H9 (cell line): ENCODE measurements around the gene C11orf91. TPM values are rescaled to one million over a fixed set of nuclear protein-coding genes. Genes with fewer than 3 reads are reported as not detected.

Experiments used
- DNase-seq: peaks from one replicate; pipeline ENCODE4 v3.0.0-alpha.2; 2017
- H2AFZ ChIP-seq: one replicate; pipeline ENCODE4 v1.6.1; 2013; ENCODE audit warnings: mild to moderate bottlenecking, low read length, control low read depth, moderate library complexity
- H2AK5ac ChIP-seq: 2 replicates; pipeline ENCODE4 v1.6.1; 2013; ENCODE audit warnings: low read length, control low read depth, mixed read lengths; ENCODE audit not compliant: insufficient read length
- H2BK120ac ChIP-seq: one replicate; pipeline ENCODE4 v1.6.1; 2013; ENCODE audit warnings: low read depth, mild to moderate bottlenecking, low read length, control low read depth, inconsistent platforms; ENCODE audit not compliant: poor library complexity, severe bottlenecking
- H2BK12ac ChIP-seq: 2 replicates; pipeline ENCODE4 v1.6.1; 2013; ENCODE audit warnings: low read length, control low read depth, mixed read lengths, low read depth; ENCODE audit not compliant: insufficient read length
- H2BK15ac ChIP-seq: 2 replicates; pipeline ENCODE4 v1.6.1; 2013; ENCODE audit warnings: low read depth, low read length, control low read depth
- H2BK20ac ChIP-seq: one replicate; pipeline ENCODE4 v1.6.1; 2013; ENCODE audit warnings: low read depth, mild to moderate bottlenecking, low read length, control low read depth, inconsistent platforms; ENCODE audit not compliant: poor library complexity, severe bottlenecking
- H2BK5ac ChIP-seq: 2 replicates; pipeline ENCODE4 v1.6.1; 2013; ENCODE audit warnings: low read length, control low read depth, mixed read lengths; ENCODE audit not compliant: insufficient read length
- H3K14ac ChIP-seq: 2 replicates; pipeline ENCODE4 v1.6.1; 2013; ENCODE audit warnings: low read length, control low read depth; ENCODE audit not compliant: insufficient read depth
- H3K18ac ChIP-seq: 2 replicates; pipeline ENCODE4 v1.6.1; 2013; ENCODE audit warnings: low read depth, mild to moderate bottlenecking, mixed read lengths, low read length, control low read depth; ENCODE audit not compliant: insufficient read length
- H3K23ac ChIP-seq: 2 replicates; pipeline ENCODE4 v1.6.1; 2013; ENCODE audit warnings: low read length, control low read depth, mixed read lengths, low read depth; ENCODE audit not compliant: insufficient read length
- H3K23me2 ChIP-seq: 2 replicates; pipeline ENCODE4 v1.6.1; 2013; ENCODE audit warnings: low read depth, mild to moderate bottlenecking, mixed read lengths, low read length, control low read depth; ENCODE audit not compliant: insufficient read length, poor library complexity, severe bottlenecking
- H3K27ac ChIP-seq: 2 replicates; pipeline ENCODE4 v1.5.1; 2013; ENCODE audit warnings: low read length, control low read depth, mixed read lengths, low read depth; ENCODE audit not compliant: insufficient read length
- H3K27me3 ChIP-seq: 2 replicates; pipeline ENCODE4 v1.6.1; 2013; ENCODE audit warnings: low read length, control low read depth, inconsistent platforms; ENCODE audit not compliant: insufficient read depth
- H3K4ac ChIP-seq: 2 replicates; pipeline ENCODE4 v1.6.1; 2013; ENCODE audit warnings: low read depth, mild to moderate bottlenecking, control low read depth, inconsistent platforms, low read length, moderate library complexity
- H3K4me1 ChIP-seq: 2 replicates; pipeline ENCODE4 v1.6.1; 2013; ENCODE audit warnings: low read length, control low read depth, inconsistent platforms; ENCODE audit not compliant: insufficient read depth
- H3K4me2 ChIP-seq: 2 replicates; pipeline ENCODE4 v1.6.1; 2013; ENCODE audit warnings: low read length, control low read depth, mixed read lengths; ENCODE audit not compliant: insufficient read length, insufficient read depth
- H3K56ac ChIP-seq: 2 replicates; pipeline ENCODE4 v1.6.1; 2013; ENCODE audit warnings: low read depth, mild to moderate bottlenecking, mixed read lengths, low read length, control low read depth; ENCODE audit not compliant: insufficient read length
- H3K79me1 ChIP-seq: 2 replicates; pipeline ENCODE4 v1.6.1; 2013; ENCODE audit warnings: low read depth, mild to moderate bottlenecking, moderate library complexity, low read length, control low read depth, inconsistent platforms; ENCODE audit not compliant: insufficient read depth, poor library complexity, severe bottlenecking
- H3K79me2 ChIP-seq: 2 replicates; pipeline ENCODE4 v1.6.1; 2013; ENCODE audit warnings: low read length, control low read depth, inconsistent platforms; ENCODE audit not compliant: insufficient read depth
- H3K9ac ChIP-seq: 2 replicates; pipeline ENCODE4 v1.6.1; 2013; ENCODE audit warnings: low read length, control low read depth, mixed read lengths; ENCODE audit not compliant: insufficient read length; ENCODE audit errors: extremely low read depth
- H3K9me3 ChIP-seq: one replicate; pipeline ENCODE4 v1.6.1; 2013; ENCODE audit warnings: low read depth, low read length, inconsistent platforms; ENCODE audit not compliant: control insufficient read depth
- H3T11ph ChIP-seq: one replicate; pipeline ENCODE4 v1.6.1; 2013; ENCODE audit warnings: mild to moderate bottlenecking, low read length, control low read depth, inconsistent platforms
- H4K20me1 ChIP-seq: one replicate; pipeline ENCODE4 v1.6.1; 2013; ENCODE audit not compliant: control insufficient read depth, insufficient read length, insufficient read depth
- H4K5ac ChIP-seq: 2 replicates; pipeline ENCODE4 v1.6.1; 2013; ENCODE audit warnings: low read depth, mild to moderate bottlenecking, mixed read lengths, low read length, control low read depth; ENCODE audit not compliant: insufficient read length
- H4K8ac ChIP-seq: replicated peaks from 2 replicates; pipeline ENCODE4 v1.6.1; 2013; ENCODE audit warnings: low read length, control low read depth, mixed read lengths, low read depth; ENCODE audit not compliant: insufficient read length
- H4K91ac ChIP-seq: 2 replicates; pipeline ENCODE4 v1.6.1; 2013; ENCODE audit warnings: low read depth, mild to moderate bottlenecking, moderate library complexity, mixed read lengths, low read length, control low read depth; ENCODE audit not compliant: insufficient read length
- H3K27ac Mint-ChIP-seq, 3 experiments: 2 replicates in 2 of 3; 3 replicates in 1 of 3; pipeline ENCODE4 v1.8.0; 2020 to 2021; ENCODE audit warnings: mixed read lengths in 3 of 3, mild to moderate bottlenecking in 1 of 3, moderate library complexity in 1 of 3
- H3K27me3 Mint-ChIP-seq: 2 replicates; pipeline ENCODE4 v1.8.0; 2021; ENCODE audit warnings: low read depth, mild to moderate bottlenecking, moderate library complexity, mixed read lengths
- H3K36me3 Mint-ChIP-seq, 3 experiments: 2 replicates in 2 of 3; 3 replicates in 1 of 3; pipeline ENCODE4 v1.8.0; 2020 to 2021; ENCODE audit warnings: low read depth in 3 of 3, mixed read lengths in 3 of 3; ENCODE audit not compliant: insufficient read depth in 1 of 3
- H3K4me1 Mint-ChIP-seq, 2 experiments: 2 replicates each; pipeline ENCODE4 v1.8.0; 2020; ENCODE audit warnings: mixed read lengths in 2 of 2
- H3K4me3 Mint-ChIP-seq, 2 experiments: 2 replicates in 1 of 2; 3 replicates in 1 of 2; pipeline ENCODE4 v1.8.0; 2020 to 2021; ENCODE audit warnings: mild to moderate bottlenecking in 2 of 2, mixed read lengths in 2 of 2, moderate library complexity in 1 of 2
- H3K9me3 Mint-ChIP-seq, 2 experiments: 2 replicates in 1 of 2; 3 replicates in 1 of 2; pipeline ENCODE4 v1.8.0; 2020; ENCODE audit warnings: mild to moderate bottlenecking in 2 of 2, mixed read lengths in 2 of 2, moderate library complexity in 1 of 2
- CTCF ChIP-seq: fragments of 200-600 bp; sonication (generic); conservative IDR thresholded peaks from 3 replicates; pipeline ENCODE4 v1.8.0; 2021; ENCODE audit warnings: antibody characterized with exemption, mild to moderate bottlenecking
- WGBS: extraction: QIAGEN DNeasy Blood & Tissue Kit; methylation state at CpG from one replicate; pipeline ENCODE4 v1.1.7; 2013; ENCODE audit warnings: missing lambda C conversion rate, low lambda C conversion rate, mixed read lengths; ENCODE audit not compliant: insufficient read length; ENCODE audit errors: extremely low coverage; 5-methylcytosine and 5-hydroxymethylcytosine counted together
- total RNA-seq: library from RNA; stranded (reverse); gene quantifications from 2 replicates; pipeline ENCODE4 v1.2.1, GENCODE V29; 2021

Gene C11orf91
- total RNA-seq, 1 experiment from 2014 or later = not detected

GRCh38 chr11:33664827-33665226, 35.8 kb downstream of the C11orf91 start:
- TF ChIP-seq CTCF = no peak
- peaks cover 3 to 14% (median 8%) of the 10 kb centered on the region in 3 experiments for H3K36me3 Mint-ChIP-seq
- no CpG with 5 or more reads among the region's 4 CpGs for WGBS

More at GRCh38 chr11:33664827-33665226, 35.8 kb downstream of the C11orf91 start:
- Histone ChIP-seq H3K4me2 (no peak overlapping the region), H3K27me3 (no peaks in the 10 kb centered on the region), H4K8ac (no peak overlapping the region), H2BK20ac (no peak overlapping the region), H3K23me2 (no peaks in the 10 kb centered on the region), H3K9me3 (no peaks in the 10 kb centered on the region), H2BK120ac (no peak overlapping the region), H3K79me2 (no peaks in the 10 kb centered on the region), H3T11ph (no peak overlapping the region), H3K56ac (no peak overlapping the region), H2BK15ac (no peak overlapping the region), H3K79me1 (no peaks in the 10 kb centered on the region), H4K20me1 (no peaks in the 10 kb centered on the region), H2AFZ (no peak overlapping the region), H2BK5ac (no peak overlapping the region), H3K27ac (no peak overlapping the region), H3K4me1 (peaks cover 9% of the 10 kb centered on the region; the same call in 1 of the 2 replicates), H3K9ac (no peak overlapping the region), H4K5ac (no peak overlapping the region), H3K14ac (no peak overlapping the region), H3K4ac (no peak overlapping the region), H4K91ac (no peak overlapping the region), H2AK5ac (no peak overlapping the region), H3K23ac (no peak overlapping the region), H3K18ac (no peak overlapping the region), H2BK12ac (no peak overlapping the region)
- Mint-ChIP-seq H3K4me3 (no peak overlapping the region), H3K9me3 (peaks cover 10 to 11% of the 10 kb centered on the region in 2 experiments; a peak in 4 of 5 replicates), H3K27me3 (no peaks in the 10 kb centered on the region), H3K27ac (no peak overlapping the region), H3K4me1 (peaks cover 42 to 45% of the 10 kb centered on the region in 2 experiments)
- no peak for DNase-seq
